Measurements from ENCODE around the gene RNLS.

The RNLS gene

DNA sequence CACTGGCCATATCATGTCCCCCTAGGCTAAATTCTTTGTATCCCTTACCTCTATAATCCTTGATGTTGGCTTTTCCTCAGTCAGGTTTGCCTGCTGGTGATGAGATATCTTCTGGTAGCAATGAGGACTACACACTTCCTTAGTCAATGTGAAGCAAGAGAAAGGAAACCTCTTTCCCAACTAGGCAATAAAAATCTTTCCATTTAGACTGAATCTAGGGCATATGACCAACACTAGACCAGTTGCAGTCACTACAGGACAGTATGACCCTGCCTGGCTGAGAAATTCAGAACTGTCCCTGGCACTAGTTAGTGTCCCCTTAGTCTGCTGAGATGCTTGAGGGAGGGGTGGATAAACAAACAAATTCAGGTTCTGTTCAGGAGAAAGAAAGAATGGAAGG, 142.6 kb downstream of the RNLS start:
- no peak for TF ChIP-seq CTCF (IDR thresholded peaks at IDR 0.05; ENCODE audit: insufficient read depth, missing control alignments)
- FAIRE-seq (no peak), DNase-seq (ENCODE audit: insufficient read length, low spot score) (no peak)

DNA sequence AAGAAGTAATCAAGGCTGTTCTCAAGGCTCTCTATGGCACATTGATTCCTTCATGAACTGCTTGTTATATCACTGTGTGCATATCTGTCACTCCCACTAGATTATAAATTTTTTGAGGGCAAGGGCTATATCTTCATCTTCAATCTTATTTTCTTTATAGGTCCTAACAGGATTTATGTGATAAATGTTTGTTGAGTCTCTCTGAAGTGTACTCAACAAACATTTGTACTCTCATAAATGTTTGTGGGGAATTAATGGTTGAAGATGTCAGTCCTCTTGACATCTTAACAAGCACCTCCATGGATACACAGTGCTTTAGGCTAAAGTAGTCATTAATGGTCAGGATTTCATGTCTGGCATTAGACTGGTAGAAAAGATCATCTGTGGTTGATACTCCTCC, 143.2 kb downstream of the RNLS start:
- DNase-seq (ENCODE audit: insufficient read length, low spot score) (no peak), FAIRE-seq (no peak)
- TF ChIP-seq CTCF (IDR thresholded peaks at IDR 0.05; ENCODE audit: insufficient read depth, missing control alignments) = no peak

DNA sequence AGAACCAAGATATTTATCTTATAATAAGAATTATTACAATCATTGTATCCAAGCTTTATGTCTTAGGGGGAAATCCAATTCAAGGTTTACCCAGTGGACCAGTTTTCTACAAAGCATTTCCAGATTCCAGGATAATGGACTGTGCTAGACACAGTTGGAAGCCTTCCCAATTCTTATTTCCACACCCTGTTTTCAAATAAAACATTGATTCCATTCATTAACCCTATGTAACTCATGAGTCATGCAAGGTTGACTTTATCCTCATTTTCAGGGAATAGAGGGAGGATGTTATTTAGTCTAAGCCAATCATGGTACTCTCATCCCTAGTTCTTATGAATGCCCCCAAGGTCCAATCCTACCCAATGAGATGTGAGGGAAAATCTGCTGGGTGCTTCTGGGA, 145.7 kb downstream of the RNLS start:
- DNase-seq (ENCODE audit: insufficient read length, low spot score) (no peak), FAIRE-seq (no peak)
- no peak for TF ChIP-seq CTCF (IDR thresholded peaks at IDR 0.05; ENCODE audit: insufficient read depth, missing control alignments)

- no peak for DNase-seq (ENCODE audit: insufficient read length, low spot score)
- TF ChIP-seq CTCF (IDR thresholded peaks at IDR 0.05; ENCODE audit: insufficient read depth, missing control alignments) = no peak
- no peak for FAIRE-seq
These were observed 149.4 kb downstream of the RNLS start for GRCh38 chr10:88433565-88434186.

- no peak for TF ChIP-seq CTCF (IDR thresholded peaks at IDR 0.05; ENCODE audit: insufficient read depth, missing control alignments)
- FAIRE-seq = peak; percentile 35
- no peak for DNase-seq (ENCODE audit: insufficient read length, low spot score)
These were observed 152.0 kb downstream of the RNLS start for GRCh38 chr10:88431103-88431502.

DNA sequence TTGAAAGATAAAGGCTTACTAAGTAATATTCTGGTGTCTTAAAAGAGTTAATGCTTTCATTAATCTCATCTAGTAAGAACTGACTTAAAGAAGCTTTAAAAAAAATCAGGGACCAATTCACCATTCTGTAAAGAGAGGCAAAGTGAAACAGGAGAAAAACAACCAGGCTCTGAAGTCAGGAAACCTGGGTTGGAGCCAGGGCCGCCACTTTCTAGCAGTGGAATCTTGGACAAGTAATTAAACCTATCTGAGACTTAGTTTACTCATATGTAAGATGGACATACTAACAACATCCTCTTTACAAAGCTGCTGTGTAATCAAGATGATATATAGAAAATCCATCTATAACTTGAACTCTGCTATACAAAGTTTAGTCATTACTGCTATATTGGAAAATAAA, 154.1 kb downstream of the RNLS start:
- TF ChIP-seq CTCF (IDR thresholded peaks at IDR 0.05; ENCODE audit: insufficient read depth, missing control alignments) = no peak
- DNase-seq (ENCODE audit: insufficient read length, low spot score) = no peak
- peak; percentile 44 for FAIRE-seq

DNA sequence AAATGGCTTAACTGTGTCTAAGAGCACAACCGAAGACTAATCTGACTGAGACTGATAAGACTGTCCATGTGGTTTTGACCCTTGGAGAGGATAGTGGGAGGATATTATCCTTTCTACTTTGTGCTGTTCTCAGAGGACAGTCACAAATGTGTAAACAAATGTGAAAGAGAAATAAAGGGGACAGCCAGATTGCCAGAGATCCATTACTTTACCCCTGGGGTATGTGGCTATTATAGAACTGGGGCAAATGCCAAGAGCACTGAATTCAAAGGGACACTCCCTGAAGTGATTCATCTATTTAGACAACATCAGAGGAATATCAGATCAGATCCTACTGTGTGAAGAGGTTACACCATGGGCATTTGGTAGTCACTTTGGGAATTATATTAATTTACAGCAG, 154.7 kb downstream of the RNLS start:
- DNase-seq (ENCODE audit: insufficient read length, low spot score) (no peak), FAIRE-seq (no peak)
- TF ChIP-seq CTCF (IDR thresholded peaks at IDR 0.05; ENCODE audit: insufficient read depth, missing control alignments) = no peak
